Hematopoietic multipotent progenitor cell (in vitro differentiated cells): ENCODE data around the gene EYA3. TPM values are rescaled to one million over a fixed set of nuclear protein-coding genes. Genes with fewer than 3 reads are reported as not detected.
A peak's percentile ranks its signal among the peaks of the same experiment; 100 is the strongest.

ENCODE experiments used
- DNase-seq, 3 donors: peaks; one replicate each; pipeline ENCODE4 v3.0.0-alpha.2; 2011 to 2015; ENCODE audit warnings: low read depth in 2 of 3, low spot score in 2 of 3
- total RNA-seq: library from RNA; depleted of rRNA; stranded (reverse); fragments of >200 nt; gene quantifications from one replicate; pipeline ENCODE4 v1.2.3, GENCODE V29; 2012

EYA3 gene
- total RNA-seq: 12.7 TPM

GRCh38 chr1:28088168-28088961 is at the start of gene EYA3:
TSS of gene EYA3 (minus strand) at chr1:28088610. CDS start at chr1:28058026, 30,584 bp downstream.
- peak; percentile 97 to 98 (median 98) for DNase-seq

- no peak for DNase-seq
Measured at GRCh38 chr1:28136922-28137613, 48.7 kb upstream of the EYA3 start.

GRCh38 chr1:28136169-28136921 is 47.9 kb upstream of the EYA3 start:
- DNase-seq: no peak

GRCh38 chr1:28135371-28136168 is 47.2 kb upstream of the EYA3 start:
- DNase-seq: peak in 2 of 3 donors; percentile 48 to 75

GRCh38 chr1:28134651-28135207 is 46.3 kb upstream of the EYA3 start:
- no peak for DNase-seq

- DNase-seq: peak in 1 of 3 donors; percentile 48
Measured at GRCh38 chr1:28132171-28133167, 44.1 kb upstream of the EYA3 start.

- no peak for DNase-seq
Measured at GRCh38 chr1:28130901-28131300, 42.5 kb upstream of the EYA3 start.

- DNase-seq: no peak
Measured at GRCh38 chr1:28129150-28129549, 40.7 kb upstream of the EYA3 start.

GRCh38 chr1:28127617-28128257 is 39.3 kb upstream of the EYA3 start:
- no peak for DNase-seq

- peak in 2 of 3 donors; percentile 18 to 54 for DNase-seq
Measured at GRCh38 chr1:28126783-28127490, 38.5 kb upstream of the EYA3 start.

- no peak for DNase-seq
Measured at GRCh38 chr1:28126212-28126611, 37.8 kb upstream of the EYA3 start.

- no peak for DNase-seq
Measured at GRCh38 chr1:28123461-28123961, 35.1 kb upstream of the EYA3 start.

GRCh38 chr1:28122183-28122582 is 33.8 kb upstream of the EYA3 start:
- DNase-seq: no peak

GRCh38 chr1:28119556-28119955 is 31.1 kb upstream of the EYA3 start:
- no peak for DNase-seq

- DNase-seq: no peak
Measured at GRCh38 chr1:28118640-28119307, 30.4 kb upstream of the EYA3 start.

- peak in 2 of 3 donors; percentile 89 to 95 for DNase-seq
Measured at GRCh38 chr1:28115267-28115666, 26.9 kb upstream of the EYA3 start.

- no peak for DNase-seq
Measured at GRCh38 chr1:28114844-28115243, 26.4 kb upstream of the EYA3 start.
